ENCODE results near the gene AGR2.
"Not testable (repeated sequence)": the region's sequence is repeated elsewhere in the genome, so short reads cannot be mapped to it uniquely, and the experiment has no call there.

The AGR2 gene

DNA sequence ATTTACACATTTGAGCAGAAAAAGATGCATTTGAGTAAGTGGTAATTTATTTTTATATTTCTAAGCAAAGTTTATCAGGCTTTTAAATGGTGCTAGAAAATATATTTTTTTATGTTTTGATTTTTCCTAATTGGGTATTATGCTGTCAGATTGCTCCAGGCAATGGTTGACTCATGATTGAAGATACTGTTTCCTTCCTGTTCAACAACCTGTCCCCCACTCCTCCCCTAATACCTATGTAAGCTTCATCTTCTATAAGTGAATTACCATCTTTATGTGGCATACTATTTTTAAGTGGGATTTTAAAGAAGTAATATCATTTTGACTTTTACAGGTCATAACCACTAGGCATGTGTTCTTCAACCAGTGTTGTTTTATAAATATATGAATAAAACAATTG lies 29.8 kb downstream of the AGR2 start:
- no peak for TF ChIP-seq CTCF (IDR thresholded peaks at IDR 0.05; ENCODE audit: insufficient read depth, low read length, poor library complexity, severe bottlenecking)
- no peaks in the 10 kb centered on the region for H3K27me3 ChIP-seq (replicated peaks; ENCODE audit: control insufficient read depth, insufficient read depth, low read length)
- no peak for DNase-seq (ENCODE audit: extremely low read depth, insufficient read length)
- no peaks in the 10 kb centered on the region for H3K36me3 ChIP-seq (ENCODE audit: control insufficient read depth, insufficient read depth, low read length)
- H3K4me3 ChIP-seq (replicated peaks; ENCODE audit: low read depth, low read length) = no peak overlapping the region

DNA sequence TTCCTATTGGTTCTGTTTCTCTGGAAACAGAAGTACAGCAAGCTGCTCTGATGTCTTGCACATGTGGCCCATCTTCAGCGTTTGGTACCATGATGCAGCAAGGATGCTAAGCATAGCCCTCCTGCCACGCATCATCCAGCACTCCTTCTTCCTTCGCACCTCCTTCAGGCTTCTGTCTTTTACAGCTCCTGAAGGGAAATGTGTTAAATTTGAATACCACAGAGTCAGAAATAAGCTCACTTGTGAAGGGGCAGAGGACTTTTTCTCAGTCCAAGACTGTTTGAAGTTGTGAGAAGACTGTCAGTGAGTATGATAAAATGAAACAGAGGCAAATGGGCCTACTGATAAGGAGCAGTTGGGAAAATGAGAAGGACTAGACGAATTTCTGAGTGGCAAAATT lies 30.5 kb downstream of the AGR2 start:
- TF ChIP-seq CTCF (IDR thresholded peaks at IDR 0.05; ENCODE audit: insufficient read depth, low read length, poor library complexity, severe bottlenecking) = no peak
- DNase-seq (ENCODE audit: extremely low read depth, insufficient read length) = no peak
- no peaks in the 10 kb centered on the region for H3K36me3 ChIP-seq (ENCODE audit: control insufficient read depth, insufficient read depth, low read length)
- no peaks in the 10 kb centered on the region for H3K27me3 ChIP-seq (replicated peaks; ENCODE audit: control insufficient read depth, insufficient read depth, low read length)
- H3K4me3 ChIP-seq (replicated peaks; ENCODE audit: low read depth, low read length) = no peak overlapping the region

DNA sequence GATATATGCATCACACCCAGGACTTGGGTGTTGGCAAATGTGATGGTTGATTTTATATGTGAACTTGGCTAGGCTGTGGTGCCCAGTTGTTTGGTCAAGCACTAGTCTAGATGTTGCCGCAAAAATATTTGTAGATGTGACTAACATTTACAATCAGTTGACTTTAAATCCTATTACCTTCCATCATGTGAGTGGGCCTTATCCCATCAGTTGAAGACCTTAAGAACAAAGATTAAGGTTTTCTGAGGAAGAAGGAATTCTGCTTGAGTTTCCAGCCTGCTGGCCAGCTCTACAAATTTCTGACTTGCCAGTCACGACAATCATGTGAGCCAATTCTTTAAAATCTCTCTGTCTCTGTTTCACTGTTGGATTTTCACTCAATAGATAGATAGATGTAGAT lies 30.9 kb downstream of the AGR2 start:
- DNase-seq (ENCODE audit: extremely low read depth, insufficient read length) = no peak
- no peak overlapping the region for H3K4me3 ChIP-seq (replicated peaks; ENCODE audit: low read depth, low read length)
- no peaks in the 10 kb centered on the region for H3K27me3 ChIP-seq (replicated peaks; ENCODE audit: control insufficient read depth, insufficient read depth, low read length)
- no peak for TF ChIP-seq CTCF (IDR thresholded peaks at IDR 0.05; ENCODE audit: insufficient read depth, low read length, poor library complexity, severe bottlenecking)
- H3K36me3 ChIP-seq (ENCODE audit: control insufficient read depth, insufficient read depth, low read length) = no peaks in the 10 kb centered on the region

- TF ChIP-seq CTCF (IDR thresholded peaks at IDR 0.05; ENCODE audit: insufficient read depth, low read length, poor library complexity, severe bottlenecking) = no peak
- no peaks in the 10 kb centered on the region for H3K36me3 ChIP-seq (ENCODE audit: control insufficient read depth, insufficient read depth, low read length)
- no peak overlapping the region for H3K4me3 ChIP-seq (replicated peaks; ENCODE audit: low read depth, low read length)
- DNase-seq (ENCODE audit: extremely low read depth, insufficient read length) = no peak
- H3K27me3 ChIP-seq (replicated peaks; ENCODE audit: control insufficient read depth, insufficient read depth, low read length) = no peaks in the 10 kb centered on the region
These were observed 31.5 kb downstream of the AGR2 start for GRCh38 chr7:16773326-16773725.

GRCh38 chr7:16770657-16771329 lies 34.0 kb downstream of the AGR2 start:
- no peaks in the 10 kb centered on the region for H3K36me3 ChIP-seq (ENCODE audit: control insufficient read depth, insufficient read depth, low read length)
- no peak for DNase-seq (ENCODE audit: extremely low read depth, insufficient read length)
- H3K27me3 ChIP-seq (replicated peaks; ENCODE audit: control insufficient read depth, insufficient read depth, low read length) = no peaks in the 10 kb centered on the region; the same call in 1 of the 2 replicates
- H3K4me3 ChIP-seq (replicated peaks; ENCODE audit: low read depth, low read length) = no peak overlapping the region
- no peak for TF ChIP-seq CTCF (IDR thresholded peaks at IDR 0.05; ENCODE audit: insufficient read depth, low read length, poor library complexity, severe bottlenecking)

GRCh38 chr7:16769994-16770393 lies 34.8 kb downstream of the AGR2 start:
- H3K4me3 ChIP-seq (replicated peaks; ENCODE audit: low read depth, low read length); H3K36me3 ChIP-seq (ENCODE audit: control insufficient read depth, insufficient read depth, low read length); H3K27me3 ChIP-seq (replicated peaks; ENCODE audit: control insufficient read depth, insufficient read depth, low read length); DNase-seq (ENCODE audit: extremely low read depth, insufficient read length): not testable (repeated sequence)
